Upper lobe of left lung (tissue), 4 donors: ENCODE measurements around the gene XYLT1.

ENCODE experiments used
- CTCF ChIP-seq, 6 experiments: fragments of 450-650 bp in 4 of 6; fragments of 200-600 bp in 2 of 6; sonication (generic) in 2 of 6; IDR thresholded peaks; one replicate each; pipeline ENCODE4 v1.5.1; 2016 to 2019; ENCODE audit warnings: antibody characterized with exemption in 6 of 6
- EP300 ChIP-seq, 4 donors: sonication (generic); formaldehyde crosslinking; IDR thresholded peaks; one replicate each; pipeline ENCODE4 v1.5.1; 2017; ENCODE audit warnings: antibody characterized with exemption in 4 of 4, control low read depth in 2 of 4
- POLR2A ChIP-seq, 4 donors: fragments of 450-650 bp; IDR thresholded peaks; one replicate each; pipeline ENCODE4 v1.5.1; 2016 to 2017; ENCODE audit warnings: antibody characterized with exemption in 4 of 4, mild to moderate bottlenecking in 2 of 4
- POLR2AphosphoS5 ChIP-seq, 2 donors: sonication (generic); formaldehyde crosslinking; IDR thresholded peaks; one replicate each; pipeline ENCODE4 v1.5.1; 2017; ENCODE audit warnings: antibody characterized with exemption in 2 of 2

- TF ChIP-seq CTCF (IDR thresholded peaks at IDR 0.05): no peak
- no peak for TF ChIP-seq EP300 (IDR thresholded peaks at IDR 0.05)
- no peak for TF ChIP-seq POLR2AphosphoS5 (IDR thresholded peaks at IDR 0.05)
- no peak for TF ChIP-seq POLR2A (IDR thresholded peaks at IDR 0.05)
These were observed 171.0 kb downstream of the XYLT1 start for GRCh38 chr16:17299790-17300189.
